ENCODE data around the gene GFRA1.
"Not testable (repeated sequence)": the region's sequence is repeated elsewhere in the genome, so short reads cannot be mapped to it uniquely, and the experiment has no call there.

The GFRA1 gene

DNA sequence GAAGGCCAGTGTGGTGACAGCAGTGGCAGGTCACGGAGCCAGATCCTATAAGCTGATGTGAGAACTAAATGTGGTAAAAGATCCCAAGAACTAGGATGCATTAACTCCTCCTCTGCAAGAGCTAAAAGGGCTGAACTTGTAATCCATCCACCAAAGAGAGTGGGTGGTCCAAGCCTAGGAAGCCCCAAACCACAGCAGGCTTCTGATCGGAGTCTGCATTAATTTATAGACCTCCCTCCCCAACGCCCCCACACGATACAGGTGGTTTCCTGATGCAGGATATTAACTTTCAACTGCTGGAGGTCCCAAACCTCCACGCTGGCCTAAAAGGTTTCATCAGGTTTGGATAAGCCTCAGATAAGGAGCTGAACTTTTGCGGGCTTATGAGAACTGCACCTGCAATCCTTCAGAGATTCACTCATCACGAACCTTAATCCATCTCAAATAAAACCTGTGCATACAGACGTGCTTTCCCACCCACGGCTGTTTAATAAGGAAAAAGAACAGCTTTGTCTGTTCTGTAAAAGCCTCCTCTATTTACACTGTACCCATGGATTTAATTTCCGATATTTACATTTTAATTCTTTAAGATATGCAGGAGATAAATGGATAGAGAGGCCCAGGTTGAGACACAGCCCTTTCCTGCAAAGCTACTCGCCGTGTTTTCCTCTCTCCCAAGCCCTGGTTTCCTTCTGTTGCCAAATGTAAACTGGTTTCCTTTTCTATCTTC, 74.9 kb downstream of the GFRA1 start:
- DNase-seq (ENCODE audit: low read depth in 2 of 2), result no peak

DNA sequence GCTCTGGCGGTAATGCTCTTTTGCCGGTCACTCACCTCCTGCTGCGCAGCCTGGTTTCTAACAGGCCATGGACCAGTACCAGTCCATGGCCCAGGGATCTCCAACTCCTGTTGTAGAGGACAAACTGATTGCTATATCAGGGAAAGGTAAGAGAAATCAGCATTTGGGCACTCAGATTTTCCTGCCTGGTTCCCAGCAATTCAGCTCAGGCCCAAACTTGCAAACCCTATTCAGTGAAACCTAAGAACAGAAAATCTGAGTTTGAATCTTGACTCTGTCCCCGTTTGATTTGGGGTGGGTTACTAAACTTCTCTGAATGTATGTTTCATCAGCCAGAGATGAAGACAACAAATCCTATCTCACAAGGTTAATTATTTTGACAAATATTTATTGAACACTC, 77.4 kb downstream of the GFRA1 start:
- DNase-seq (ENCODE audit: low read depth in 2 of 2), result no peak

DNA sequence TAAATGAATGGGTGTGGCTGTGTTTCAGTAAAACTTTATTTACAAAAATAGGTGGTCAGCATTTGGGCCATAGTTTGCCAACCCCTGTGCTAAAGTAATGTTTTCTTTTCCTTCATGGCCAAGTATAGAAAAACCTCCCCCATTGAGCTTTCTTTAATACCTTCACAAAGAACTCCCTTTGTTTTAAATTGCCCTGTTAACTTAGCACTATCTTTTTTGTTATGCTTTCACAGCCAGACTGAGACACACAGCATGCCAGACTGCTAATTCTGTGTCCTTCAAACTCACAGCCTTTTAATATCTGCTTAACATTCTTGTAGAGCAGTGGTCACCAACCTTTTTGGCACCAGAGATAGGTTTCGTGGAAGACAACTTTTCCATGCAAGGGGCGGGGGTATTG, 78.0 kb downstream of the GFRA1 start:
- DNase-seq (ENCODE audit: low read depth in 2 of 2), result no peak

DNA sequence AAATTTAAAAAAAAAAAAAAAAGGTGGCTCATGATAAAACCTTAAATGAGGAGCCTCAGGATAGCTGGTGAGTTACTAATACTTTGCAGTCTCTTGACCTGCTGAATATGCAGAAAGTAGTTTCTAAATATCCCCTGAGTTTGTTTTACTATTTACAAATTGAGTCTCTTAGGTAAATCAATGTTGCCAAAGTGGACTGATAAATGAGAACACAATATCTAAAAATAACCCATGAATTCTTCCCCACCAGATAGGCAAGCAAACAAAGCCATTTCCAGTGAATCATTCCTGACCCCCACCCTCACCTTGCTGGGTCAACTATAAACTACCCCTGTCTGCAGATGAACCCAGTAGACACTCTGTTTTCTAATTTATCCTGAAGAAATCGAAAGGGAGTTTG, 78.9 kb downstream of the GFRA1 start:
- DNase-seq (ENCODE audit: low read depth in 2 of 2), result no peak

DNA sequence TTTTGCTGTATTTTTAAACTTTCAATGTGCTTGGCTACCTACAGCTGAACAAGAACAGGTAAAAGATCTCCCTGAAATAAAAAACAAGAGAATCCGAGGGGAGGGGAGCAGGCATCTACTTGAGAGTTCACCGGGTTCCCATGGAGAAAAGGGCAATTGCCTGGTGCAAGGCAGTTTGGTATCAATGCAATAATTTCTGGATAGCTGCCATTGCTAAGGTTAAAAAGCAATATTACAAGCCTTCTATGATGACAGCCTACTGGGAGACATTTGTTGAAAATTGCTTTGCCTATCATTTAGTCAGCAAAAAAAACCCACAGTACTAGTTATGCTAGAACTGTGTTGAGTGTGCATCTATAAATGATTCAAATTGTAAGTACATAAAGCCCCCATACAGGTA, 82.1 kb downstream of the GFRA1 start:
- DNase-seq (ENCODE audit: low read depth in 2 of 2), result no peak

DNA sequence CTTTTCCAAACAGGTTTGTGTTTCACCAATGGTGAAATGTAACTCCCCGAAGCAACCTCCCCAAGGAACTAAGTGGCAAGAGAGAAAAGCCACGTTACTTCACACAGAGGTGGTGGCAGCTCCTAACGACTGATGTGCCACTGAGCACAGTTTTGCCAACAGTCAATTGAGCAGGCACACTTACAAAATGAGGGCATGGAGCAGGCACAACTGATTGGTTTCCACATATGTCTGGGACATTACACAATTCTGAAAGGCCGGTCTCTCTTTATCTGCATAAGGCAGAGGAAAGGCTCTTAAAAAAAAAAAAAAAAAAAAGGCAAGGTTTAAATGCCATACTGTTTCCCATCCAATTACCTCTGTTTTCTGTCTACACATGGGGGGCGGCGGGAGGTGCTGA, 86.7 kb downstream of the GFRA1 start:
- DNase-seq (ENCODE audit: low read depth in 2 of 2), result no peak

DNA sequence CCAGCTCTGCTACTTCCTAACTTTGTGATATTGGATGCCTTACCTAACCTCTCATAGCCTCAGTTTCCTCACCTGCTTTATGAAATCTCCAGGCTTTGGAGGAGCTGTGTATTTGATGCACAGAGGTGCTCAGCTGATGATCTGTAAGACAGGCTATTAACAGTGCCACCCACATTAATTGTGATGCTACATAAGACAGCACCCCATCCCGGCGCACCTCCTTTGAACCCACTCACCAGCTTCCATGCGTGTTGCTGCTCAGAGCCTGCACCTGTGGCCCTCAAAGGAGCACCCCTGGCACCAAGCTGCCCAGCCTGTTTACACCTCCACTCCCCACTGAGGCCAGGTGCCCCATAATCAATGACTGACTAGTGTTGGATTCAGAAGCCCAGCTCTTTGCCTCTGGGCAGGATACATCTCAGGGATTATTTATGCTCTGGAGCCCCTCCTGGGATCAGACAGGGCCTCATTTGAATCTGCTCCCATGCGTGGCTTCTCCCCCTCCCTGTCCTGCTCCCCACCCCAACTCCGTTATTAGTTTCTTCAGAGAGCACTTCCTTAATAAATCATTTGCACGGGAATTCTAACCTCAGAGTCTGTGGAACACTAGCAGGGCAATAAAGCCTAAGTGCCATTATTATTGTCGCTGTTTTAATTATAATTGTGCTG, 87.7 kb downstream of the GFRA1 start:
- no peak for DNase-seq (ENCODE audit: low read depth in 2 of 2)

DNA sequence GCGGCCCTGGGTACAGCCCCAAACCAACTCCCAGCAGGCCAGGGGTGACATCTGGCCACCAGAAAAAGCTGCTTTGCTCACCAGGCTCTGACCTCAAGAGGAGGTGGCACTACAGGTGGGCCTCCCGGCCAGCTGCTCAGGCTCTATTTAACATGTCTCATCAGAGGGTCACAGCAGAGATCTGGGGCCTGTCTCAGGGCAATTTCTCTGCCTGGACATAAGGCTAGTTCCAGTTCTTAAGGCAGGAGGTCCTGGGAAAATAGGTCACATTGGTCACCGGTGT, 88.6 kb downstream of the GFRA1 start:
- DNase-seq (ENCODE audit: low read depth in 2 of 2), result no peak

DNA sequence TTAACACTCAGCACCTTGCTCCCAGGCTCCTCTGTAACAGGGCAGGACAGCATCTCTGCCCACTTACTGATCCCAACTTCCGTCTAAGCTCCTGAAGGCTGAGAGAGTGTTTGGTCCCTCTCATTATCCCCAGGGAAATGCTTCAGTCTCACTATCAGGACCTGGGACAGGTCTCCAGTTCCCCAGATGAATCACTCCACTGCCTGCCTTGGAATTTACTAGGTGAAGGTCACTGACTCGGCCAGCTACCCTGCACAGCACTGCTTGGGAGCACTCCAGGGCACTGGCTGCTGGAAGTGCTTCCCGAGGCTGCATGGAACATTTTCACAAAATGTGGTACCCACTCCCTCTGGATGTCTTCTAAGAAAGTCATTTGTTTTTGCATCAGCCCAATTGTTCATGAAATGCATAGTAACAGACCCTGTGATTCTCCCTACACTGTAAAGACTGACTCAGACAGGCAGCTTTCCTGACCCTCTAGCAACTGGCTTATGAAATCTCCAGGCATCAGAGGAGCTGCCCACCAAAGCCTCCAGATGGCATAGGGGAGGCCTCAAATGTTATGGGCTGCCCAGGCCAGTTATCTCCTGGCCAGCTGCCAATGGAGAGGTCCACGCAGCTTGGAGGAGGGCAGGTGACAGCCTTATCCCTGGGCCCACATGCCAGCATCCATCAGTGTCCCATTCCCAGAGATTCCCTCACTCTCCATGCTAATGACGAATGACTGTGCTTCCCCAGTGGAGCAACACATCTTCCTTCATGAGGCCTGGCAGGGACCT, 89.1 kb downstream of the GFRA1 start:
- DNase-seq (ENCODE audit: low read depth in 2 of 2), result no peak

DNA sequence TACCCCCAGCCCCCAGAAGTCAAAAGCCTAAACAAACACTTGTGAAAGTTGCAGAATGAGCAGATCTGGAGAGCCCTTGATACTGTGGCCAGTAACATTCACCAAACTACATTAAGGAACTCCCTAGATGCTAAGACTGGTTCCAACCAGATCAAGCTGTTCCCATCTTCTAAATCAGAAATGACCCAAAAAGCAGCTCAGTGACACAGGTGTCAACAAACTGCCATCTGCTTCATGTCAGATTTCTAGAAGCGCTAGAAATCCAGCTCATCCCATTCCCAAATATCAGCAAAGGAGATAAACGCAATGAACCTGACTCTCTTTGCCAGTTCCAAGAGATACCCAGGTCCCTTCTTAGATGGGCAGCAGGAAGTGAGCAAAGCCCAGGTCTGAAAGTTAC, 90.6 kb downstream of the GFRA1 start:
- DNase-seq (ENCODE audit: low read depth in 2 of 2), result no peak

DNA sequence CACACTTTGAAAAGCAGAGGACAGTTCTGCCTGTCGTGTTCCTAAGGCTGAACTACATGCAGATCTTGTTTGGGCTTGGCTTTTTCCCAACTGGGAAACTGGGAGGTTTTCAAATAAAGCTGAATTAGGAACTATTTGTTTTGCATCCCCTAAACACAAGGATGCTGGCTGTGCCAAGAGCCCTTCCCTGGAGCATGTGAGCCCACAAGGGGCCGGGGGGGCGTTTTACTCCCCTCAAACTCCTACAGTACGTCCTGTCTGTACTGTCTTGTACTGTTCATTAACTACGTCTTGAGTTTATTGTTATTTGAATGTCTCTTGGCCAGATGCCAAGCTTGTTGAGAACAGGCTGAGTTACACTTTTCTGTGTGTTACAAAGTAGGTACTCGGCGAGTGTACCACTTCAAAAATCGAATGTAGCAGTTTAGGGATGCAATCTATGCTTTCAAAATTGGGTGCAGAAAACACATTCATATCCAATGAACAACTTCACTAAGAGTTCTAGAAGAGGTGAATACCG, 94.9 kb downstream of the GFRA1 start:
- DNase-seq (ENCODE audit: low read depth in 2 of 2), result no peak

DNA sequence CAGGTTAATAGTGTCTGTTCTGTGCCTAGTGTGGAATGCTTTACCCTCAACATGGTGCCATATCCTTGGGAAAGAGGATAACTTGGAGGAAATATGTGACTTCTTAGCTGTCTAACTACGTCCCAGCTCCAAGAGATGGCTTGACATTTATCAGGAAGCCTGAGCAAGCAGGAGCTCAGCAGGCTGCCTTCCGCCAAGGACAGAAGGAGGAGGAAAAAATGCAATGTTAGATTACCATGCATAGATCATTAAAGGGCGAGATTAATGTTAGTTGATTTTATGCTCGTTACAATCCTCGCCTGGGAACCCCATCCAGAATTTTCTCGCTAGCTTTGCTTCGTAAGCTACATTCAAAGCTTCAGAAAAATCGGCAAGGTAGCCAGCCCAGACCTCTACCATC, 97.8 kb downstream of the GFRA1 start:
- no peak for DNase-seq (ENCODE audit: low read depth in 2 of 2)

DNA sequence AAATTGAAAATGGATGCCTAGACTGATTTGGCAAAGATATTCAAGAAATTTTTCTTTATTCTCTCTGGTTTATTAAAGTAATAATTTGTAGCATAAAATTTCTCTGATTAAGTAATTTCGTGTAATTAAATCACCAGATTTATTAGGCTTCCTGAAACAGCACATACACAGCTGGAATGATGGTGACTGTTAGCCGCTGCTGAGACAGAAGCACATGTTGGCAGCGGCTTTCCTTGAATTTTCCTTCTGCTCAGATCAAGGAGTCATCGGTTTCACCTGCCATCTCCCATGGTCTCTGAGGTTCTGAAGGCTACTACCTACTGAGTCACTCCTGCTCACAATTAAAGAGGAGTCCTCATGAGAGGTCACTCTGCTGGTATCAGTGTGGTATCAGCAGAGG, 101.5 kb downstream of the GFRA1 start:
- DNase-seq (ENCODE audit: low read depth in 2 of 2), result no peak

DNA sequence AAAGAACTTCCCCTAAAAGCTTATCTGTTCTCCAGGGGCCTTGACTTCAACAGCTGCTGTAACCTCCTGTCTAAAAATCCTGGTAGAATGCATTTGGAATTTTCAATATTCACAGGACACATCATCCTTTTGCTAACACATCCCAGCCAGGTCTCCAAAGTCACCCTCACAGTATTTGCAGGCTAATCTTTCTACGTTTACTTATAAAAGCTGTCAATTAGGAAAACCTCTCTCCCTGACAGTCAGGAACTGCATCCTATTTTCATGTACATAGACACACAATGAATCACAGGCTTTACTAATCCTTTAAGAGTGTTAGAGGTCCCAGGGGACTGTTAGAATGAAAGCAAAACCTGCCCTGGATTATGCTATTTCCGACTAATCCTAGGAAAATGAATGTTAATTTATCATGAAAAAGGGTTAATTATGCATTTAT, 102.2 kb downstream of the GFRA1 start:
- no peak for DNase-seq (ENCODE audit: low read depth in 2 of 2)

DNA sequence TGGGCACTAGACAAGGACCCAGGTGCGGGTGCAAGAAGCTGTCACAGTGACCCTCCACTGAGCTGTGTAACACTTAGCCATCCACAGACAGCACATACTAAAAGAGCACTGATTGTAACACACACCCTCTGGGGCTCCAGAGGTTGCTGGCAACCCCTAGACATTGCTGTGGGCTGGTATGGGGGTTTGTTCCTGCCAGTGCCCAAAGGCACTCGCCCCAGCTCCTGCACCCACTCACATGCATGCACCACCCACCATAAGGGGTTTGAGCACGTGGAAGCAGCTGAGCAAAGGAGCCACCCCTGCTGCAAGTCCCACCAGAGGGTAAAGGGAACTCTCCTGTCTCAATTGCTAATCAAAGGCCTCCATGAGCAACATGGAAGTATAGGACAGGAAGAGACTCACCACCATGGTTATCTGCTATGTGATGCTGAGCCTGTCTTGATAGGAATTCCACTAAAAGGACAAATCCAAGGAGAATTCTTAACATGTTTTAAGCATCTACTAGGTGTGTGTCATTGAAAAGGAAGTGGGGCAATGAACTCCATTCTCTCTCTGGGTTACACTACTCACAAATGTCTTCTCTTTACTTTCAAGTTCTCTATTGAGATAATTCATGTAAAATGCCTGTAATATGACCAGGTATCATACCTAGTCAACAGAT, 103.1 kb downstream of the GFRA1 start:
- no peak for DNase-seq (ENCODE audit: low read depth in 2 of 2)

DNA sequence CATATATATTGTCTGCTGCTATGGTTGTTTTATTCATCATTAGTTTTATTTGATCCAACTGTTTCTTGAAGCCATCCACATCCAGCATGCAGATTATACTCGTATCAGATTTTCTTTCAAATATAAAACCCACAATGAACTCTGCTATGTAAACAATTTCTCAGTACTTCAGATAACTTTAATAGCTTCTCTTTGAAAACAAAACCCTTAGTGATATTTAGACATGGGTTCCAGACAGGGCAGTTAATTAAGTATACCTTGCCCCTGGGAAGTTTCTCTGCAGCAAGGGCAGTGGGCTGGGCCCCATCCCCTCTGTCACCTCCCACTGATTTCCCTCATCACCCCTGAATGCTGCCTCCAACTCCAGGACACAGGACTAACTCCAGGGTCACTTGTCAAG, 104.3 kb downstream of the GFRA1 start:
- no peak for DNase-seq (ENCODE audit: low read depth in 2 of 2)

DNA sequence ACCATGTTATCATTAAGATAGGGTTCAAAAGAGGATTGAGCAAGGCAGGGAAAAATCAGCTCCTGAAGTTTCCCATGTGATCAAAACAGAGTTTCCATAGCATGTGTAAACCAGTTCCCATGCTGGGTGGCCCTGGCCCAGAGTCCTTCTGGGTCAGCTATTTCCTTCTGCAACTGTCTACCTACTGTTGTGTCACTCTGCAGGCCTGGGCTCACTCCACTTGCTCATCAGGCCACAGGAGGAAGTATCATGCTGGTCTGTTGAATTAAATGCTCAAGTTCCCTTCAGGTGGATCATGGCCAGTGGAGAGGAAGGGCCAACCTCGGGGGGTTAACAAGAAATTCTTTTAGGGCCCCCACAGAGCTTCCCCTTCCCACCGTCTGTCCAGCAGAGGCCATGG, 104.7 kb downstream of the GFRA1 start:
- no peak for DNase-seq (ENCODE audit: low read depth in 2 of 2)

DNA sequence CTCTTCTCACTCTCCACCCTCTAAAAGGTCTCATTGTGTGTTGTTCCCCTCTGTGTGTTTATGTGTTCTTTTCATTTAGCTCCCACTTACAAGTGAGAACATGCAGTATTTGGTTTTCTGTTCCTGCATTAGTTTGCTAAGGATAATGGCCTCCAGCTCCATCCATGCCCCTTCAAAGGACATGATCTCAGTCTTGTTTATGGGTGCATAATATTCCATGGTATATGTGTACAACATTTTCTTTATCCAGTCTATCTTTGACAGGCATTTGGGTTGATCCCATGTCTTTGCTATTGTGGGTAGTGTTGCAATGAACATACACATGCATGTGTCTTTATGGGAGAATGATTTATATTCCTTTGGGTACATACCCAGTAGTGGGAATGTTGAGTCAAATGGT, 107.1 kb downstream of the GFRA1 start:
- not testable (repeated sequence) for DNase-seq (ENCODE audit: low read depth in 2 of 2)

DNA sequence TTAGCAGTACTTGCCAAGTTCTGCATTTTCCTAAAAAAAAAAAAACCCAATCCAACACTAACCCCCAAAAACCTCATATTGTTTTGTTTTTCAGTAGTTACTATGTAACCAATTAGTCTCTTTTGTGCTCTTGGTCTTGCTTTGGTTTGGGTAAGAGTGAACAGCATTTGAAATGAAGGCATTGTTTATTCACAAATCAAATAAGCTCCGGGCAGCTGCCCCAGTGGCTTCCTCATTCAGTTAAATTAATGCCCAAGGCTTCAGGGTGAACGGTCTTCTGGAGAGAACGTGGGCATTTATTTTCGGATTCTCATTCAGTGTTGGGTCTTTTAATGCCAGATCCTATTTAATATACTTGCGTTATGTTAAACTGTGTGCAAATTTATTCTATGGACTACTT, 108.7 kb downstream of the GFRA1 start:
- DNase-seq (ENCODE audit: low read depth in 2 of 2), result no peak

DNA sequence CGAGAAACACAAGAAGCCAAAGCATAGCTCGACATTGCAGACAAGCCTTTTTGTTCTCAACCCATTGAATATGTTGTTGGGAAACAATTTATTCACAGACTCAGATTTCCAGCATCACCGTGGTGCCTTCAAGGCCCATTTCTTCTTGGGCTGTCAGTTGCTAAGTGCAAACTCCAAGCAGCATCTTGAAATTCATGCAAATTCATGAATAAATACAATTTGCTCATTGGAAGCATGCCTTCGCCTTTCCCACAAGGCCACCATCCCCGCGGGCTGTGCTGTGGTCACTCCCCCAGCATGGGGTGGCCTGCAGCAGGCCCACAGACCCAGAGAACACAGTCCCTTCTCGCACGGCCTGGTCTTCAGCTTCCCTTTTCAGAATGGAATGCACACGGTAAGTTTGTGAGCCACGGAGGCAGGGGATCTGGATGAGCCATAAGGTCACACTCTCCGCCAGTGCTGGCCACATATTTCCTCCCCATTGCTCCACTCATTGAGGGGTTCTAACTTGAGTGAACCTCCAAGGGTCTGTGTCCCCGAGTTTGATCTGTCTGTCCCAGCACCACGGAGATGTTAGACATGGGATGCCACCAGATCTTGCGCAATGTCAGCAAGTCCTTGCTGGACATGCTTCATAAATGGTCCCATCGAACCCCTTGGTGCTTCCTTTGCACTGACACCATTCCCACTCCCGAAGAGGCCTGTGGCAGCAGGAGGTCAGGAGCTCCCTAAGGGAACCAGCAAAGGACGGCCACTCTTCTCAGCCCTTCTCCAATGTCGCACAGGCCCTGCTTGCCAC, 109.5 kb downstream of the GFRA1 start:
- DNase-seq (ENCODE audit: low read depth in 2 of 2), result no peak

DNA sequence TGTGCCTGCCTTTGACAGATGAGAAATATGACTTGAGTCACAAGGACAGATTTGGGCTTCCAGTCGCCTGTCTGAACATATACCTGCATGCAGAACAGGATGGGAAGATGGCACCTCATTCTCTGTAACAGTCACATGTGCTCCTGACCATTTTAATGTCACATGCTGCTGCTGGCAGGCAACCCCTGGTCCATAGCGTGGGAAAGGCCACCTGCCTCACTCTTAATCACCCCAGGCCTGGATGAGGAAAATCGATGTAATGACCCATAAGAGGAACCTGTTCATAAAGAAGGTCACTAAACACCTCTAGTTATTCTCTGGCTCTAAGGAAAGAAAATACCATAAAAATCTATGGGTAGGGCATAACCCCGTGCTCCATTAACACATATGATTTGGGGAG, 110.2 kb downstream of the GFRA1 start:
- DNase-seq (ENCODE audit: low read depth in 2 of 2), result no peak

DNA sequence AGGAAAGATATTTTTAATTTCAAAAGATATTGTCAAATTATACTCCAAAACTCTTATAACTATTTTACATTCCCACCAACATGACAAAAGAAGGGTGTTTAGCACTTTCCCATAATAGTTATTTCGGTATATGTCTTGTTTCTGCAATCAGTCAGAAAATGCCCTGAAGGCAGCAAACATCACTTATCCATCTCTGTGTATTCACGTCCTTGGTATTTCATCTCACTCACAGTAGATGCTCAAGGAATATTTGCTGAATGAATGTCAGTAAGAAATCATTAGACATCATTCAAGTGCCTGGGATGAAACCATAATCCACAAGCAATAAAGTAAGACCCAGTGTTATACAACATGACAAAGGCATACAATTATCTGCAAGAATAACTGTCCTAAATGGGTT, 112.7 kb downstream of the GFRA1 start:
- no peak for DNase-seq (ENCODE audit: low read depth in 2 of 2)
